Mesendoderm (in vitro differentiated cells): ENCODE results near the gene BCAS2. TPM values are rescaled to one million over a fixed set of nuclear protein-coding genes. Genes with fewer than 3 reads are reported as not detected.

Experiments
- DNase-seq: peaks from one replicate; pipeline ENCODE4 v3.0.0; 2013
- H2AK5ac ChIP-seq: 2 replicates; pipeline ENCODE4 v1.6.1; 2013; ENCODE audit warnings: low read length, inconsistent platforms
- H2BK120ac ChIP-seq: 2 replicates; pipeline ENCODE4 v1.6.1; 2013; ENCODE audit warnings: low read depth, mild to moderate bottlenecking, low read length, moderate library complexity, mixed read lengths
- H2BK15ac ChIP-seq: replicated peaks from 2 replicates; pipeline ENCODE4 v1.6.1; 2013; ENCODE audit warnings: low read depth, mild to moderate bottlenecking, moderate library complexity
- H2BK5ac ChIP-seq: 2 replicates; pipeline ENCODE4 v1.6.1; 2013; ENCODE audit warnings: low read length, inconsistent platforms
- H3K18ac ChIP-seq: 2 replicates; pipeline ENCODE4 v1.6.1; 2013; ENCODE audit warnings: mild to moderate bottlenecking, low read length, mixed read lengths
- H3K23ac ChIP-seq: one replicate; pipeline ENCODE4 v1.6.1; 2013; ENCODE audit warnings: low read length
- H3K27ac ChIP-seq: 2 replicates; pipeline ENCODE4 v1.5.1; 2013; ENCODE audit warnings: low read depth, mild to moderate bottlenecking, inconsistent platforms, low read length, moderate library complexity
- H3K27me3 ChIP-seq: 2 replicates; pipeline ENCODE4 v1.6.1; 2013; ENCODE audit warnings: low read length, control low read depth, mild to moderate bottlenecking, inconsistent platforms; ENCODE audit not compliant: insufficient read depth, poor library complexity
- H3K36me3 ChIP-seq: 2 replicates; pipeline ENCODE4 v1.6.1; 2013; ENCODE audit warnings: low read length, inconsistent platforms; ENCODE audit not compliant: control insufficient read depth, insufficient read depth
- H3K4ac ChIP-seq: one replicate; pipeline ENCODE4 v1.6.1; 2013; ENCODE audit warnings: low read depth, mild to moderate bottlenecking, low read length, moderate library complexity
- H3K4me1 ChIP-seq: 2 replicates; pipeline ENCODE4 v1.6.1; 2013; ENCODE audit warnings: low read depth, low read length, inconsistent platforms; ENCODE audit not compliant: control insufficient read depth
- H3K4me2 ChIP-seq: 2 replicates; pipeline ENCODE4 v1.6.1; 2013; ENCODE audit warnings: low read length
- H3K4me3 ChIP-seq: 2 replicates; pipeline ENCODE4 v1.5.1; 2013; ENCODE audit warnings: mild to moderate bottlenecking, low read length
- H3K56ac ChIP-seq: one replicate; pipeline ENCODE4 v1.6.1; 2013; ENCODE audit warnings: low read length
- H3K79me1 ChIP-seq: 2 replicates; pipeline ENCODE4 v1.6.1; 2013; ENCODE audit warnings: low read length, inconsistent platforms
- H3K79me2 ChIP-seq: 2 replicates; pipeline ENCODE4 v1.6.1; 2013; ENCODE audit warnings: mild to moderate bottlenecking, low read length; ENCODE audit not compliant: control insufficient read depth, insufficient read depth
- H3K9ac ChIP-seq: 2 replicates; pipeline ENCODE4 v1.6.1; 2013; ENCODE audit warnings: low read length, inconsistent platforms
- H4K5ac ChIP-seq: one replicate; pipeline ENCODE4 v1.6.1; 2013; ENCODE audit warnings: low read length
- H4K8ac ChIP-seq: one replicate; pipeline ENCODE4 v1.6.1; 2013; ENCODE audit warnings: low read depth, mild to moderate bottlenecking, control low read depth, low read length, moderate library complexity
- WGBS: extraction: QIAGEN DNeasy Blood & Tissue Kit; methylation state at CpG from one replicate; pipeline ENCODE4 v1.1.7; 2013; ENCODE audit warnings: low lambda C conversion rate, missing lambda C conversion rate; ENCODE audit not compliant: insufficient coverage; ENCODE audit errors: extremely low coverage; 5-methylcytosine and 5-hydroxymethylcytosine counted together
- polyA plus RNA-seq, 2 experiments: library from polyadenylated mRNA; stranded (reverse); fragments of 200-250 nt; gene quantifications; one replicate each; pipeline ENCODE4 v1.2.3, GENCODE V29; 2013

The BCAS2 gene
- polyA plus RNA-seq (2013, experiment 1 of 2) = 89.5 TPM
- polyA plus RNA-seq (2013, experiment 2 of 2) = 89.2 TPM

DNA sequence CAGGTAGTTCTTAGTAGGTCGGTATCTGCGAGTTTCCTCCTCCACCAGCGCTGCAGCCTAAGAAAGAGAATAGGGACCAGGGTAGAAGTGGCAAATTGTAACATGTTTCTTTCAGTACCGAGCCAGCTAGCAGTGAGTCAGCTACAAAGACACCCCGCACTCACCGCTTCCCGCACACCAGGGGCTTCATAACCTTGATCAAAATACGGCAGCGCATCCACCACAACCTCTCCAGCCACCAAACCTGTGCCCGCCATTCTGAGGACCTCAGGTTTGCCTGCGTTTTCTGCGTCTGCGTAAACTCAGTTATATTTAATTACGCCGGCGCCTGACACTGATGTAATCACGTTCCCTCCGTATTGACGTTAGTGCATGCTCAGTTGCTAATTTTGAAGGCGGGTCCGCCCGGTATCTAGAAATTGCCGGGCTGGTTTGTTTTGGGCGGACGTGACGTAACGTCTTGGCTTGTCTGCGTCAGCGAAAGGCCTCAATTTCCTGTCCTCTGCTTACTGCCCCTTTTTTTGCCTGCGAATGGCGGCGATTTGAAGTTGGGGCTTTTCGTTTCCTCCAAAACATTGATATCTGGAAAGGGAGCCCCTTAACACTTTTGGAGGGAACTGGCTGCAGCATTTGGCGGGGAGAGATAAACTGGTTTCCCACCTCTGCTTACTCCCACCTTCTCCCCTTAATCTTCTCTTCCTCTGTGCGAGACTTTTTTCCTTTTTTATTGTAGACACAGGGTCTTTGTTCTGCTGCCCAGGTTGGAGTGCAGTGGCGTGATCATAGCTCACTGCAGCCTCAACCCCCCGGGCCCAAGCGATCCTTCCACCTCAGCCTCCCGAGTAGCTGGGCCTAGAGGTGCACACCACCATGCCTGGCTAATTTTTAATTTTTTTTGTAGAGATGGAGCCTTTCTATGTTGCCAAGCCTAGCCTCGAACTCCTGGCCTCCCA lies at the start of gene BCAS2:
Gene BCAS2, minus strand, starts transcription at position 281 of the 953 bp plus-strand sequence. Its CDS starts 24 bp downstream, at position 257.
- Histone ChIP-seq H3K4me2 (peak within 1 kb of the TSS; percentile 65), H3K27me3 (no peaks in the 10 kb centered on the region), H3K23ac (no peak within 1 kb of the TSS), H2BK5ac (no peak within 1 kb of the TSS), H3K79me1 (no peaks in the 10 kb centered on the region), H3K56ac (peak within 1 kb of the TSS; percentile 91), H3K4me1 (no peaks in the 10 kb centered on the region), H2BK15ac (no peak within 1 kb of the TSS), H3K79me2 (peaks cover 4% of the 10 kb centered on the region), H3K9ac (peak within 1 kb of the TSS; percentile 87), H3K36me3 (no peaks in the 10 kb centered on the region), H4K5ac (peak within 1 kb of the TSS; percentile 94), H4K8ac (peak within 1 kb of the TSS; percentile 78), H3K27ac (no peak within 1 kb of the TSS), H3K18ac (peak within 1 kb of the TSS; percentile 78), H2AK5ac (no peak within 1 kb of the TSS), H2BK120ac (no peak within 1 kb of the TSS), H3K4me3 (peak within 1 kb of the TSS; percentile 86), H3K4ac (no peak within 1 kb of the TSS)
- DNase-seq = peak; percentile 98
- no CpG with 5 or more reads among the region's 40 CpGs for WGBS

DNA sequence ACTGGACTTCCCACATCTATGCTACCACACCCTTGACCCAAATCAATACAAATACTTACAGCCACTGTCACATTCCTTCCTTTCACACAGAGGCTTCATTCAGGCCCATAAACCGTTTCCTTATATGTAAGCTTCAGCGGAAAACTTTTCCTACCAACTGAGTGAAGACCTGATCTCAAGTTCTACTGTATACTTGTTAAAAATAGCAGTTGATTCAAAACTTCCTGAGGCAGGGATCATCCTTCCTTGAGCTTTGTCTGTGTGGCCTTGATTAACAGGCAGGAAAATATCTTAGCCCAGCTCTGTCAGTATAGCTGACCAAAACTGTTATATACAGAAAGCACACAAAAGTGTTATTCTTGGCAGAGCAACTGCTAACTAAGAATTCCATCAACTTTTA lies 45.7 kb upstream of the BCAS2 start:
- Histone ChIP-seq H3K18ac (no peak overlapping the region), H2BK5ac (no peak overlapping the region), H2BK120ac (no peak overlapping the region), H3K27me3 (no peaks in the 10 kb centered on the region), H4K5ac (no peak overlapping the region), H2AK5ac (no peak overlapping the region), H3K56ac (no peak overlapping the region), H3K4me3 (no peak overlapping the region), H4K8ac (no peak overlapping the region), H3K79me1 (no peaks in the 10 kb centered on the region), H3K9ac (no peak overlapping the region), H3K4me1 (no peaks in the 10 kb centered on the region), H2BK15ac (no peak overlapping the region), H3K27ac (no peak overlapping the region), H3K4ac (no peak overlapping the region), H3K23ac (no peak overlapping the region), H3K79me2 (no peaks in the 10 kb centered on the region), H3K4me2 (no peak overlapping the region), H3K36me3 (no peaks in the 10 kb centered on the region)
- WGBS = no CpG with 5 or more reads among the region's 2 CpGs
- no peak for DNase-seq

DNA sequence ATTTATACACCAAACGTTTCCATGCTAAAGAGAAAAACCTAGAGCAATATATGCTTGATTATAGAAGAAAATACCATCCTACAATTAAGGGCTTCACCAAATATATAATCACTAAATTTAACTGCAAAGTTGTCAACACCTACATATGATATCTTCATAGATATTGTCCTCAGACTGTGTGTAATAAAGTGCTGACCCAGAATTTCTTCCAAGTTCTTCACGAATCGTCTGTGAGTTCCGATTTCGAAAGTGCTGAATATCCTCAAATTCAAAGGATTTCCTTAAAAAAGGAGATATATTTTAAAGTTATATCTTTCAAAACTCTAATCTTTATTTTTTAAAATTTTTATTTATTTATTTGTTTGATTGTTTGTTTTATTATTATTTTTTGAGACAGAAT lies 41.9 kb upstream of the BCAS2 start:
- Histone ChIP-seq H3K56ac (no peak overlapping the region), H3K27me3 (no peaks in the 10 kb centered on the region), H3K4ac (no peak overlapping the region), H3K79me1 (no peaks in the 10 kb centered on the region), H3K18ac (no peak overlapping the region), H2BK120ac (no peak overlapping the region), H3K79me2 (no peaks in the 10 kb centered on the region), H3K27ac (no peak overlapping the region), H2AK5ac (no peak overlapping the region), H2BK5ac (no peak overlapping the region), H3K4me2 (no peak overlapping the region), H3K36me3 (no peaks in the 10 kb centered on the region), H3K9ac (no peak overlapping the region), H2BK15ac (no peak overlapping the region), H3K23ac (no peak overlapping the region), H4K5ac (no peak overlapping the region), H3K4me3 (no peak overlapping the region), H3K4me1 (no peaks in the 10 kb centered on the region), H4K8ac (no peak overlapping the region)
- no CpG with 5 or more reads among the region's 5 CpGs for WGBS
- DNase-seq = no peak

DNA sequence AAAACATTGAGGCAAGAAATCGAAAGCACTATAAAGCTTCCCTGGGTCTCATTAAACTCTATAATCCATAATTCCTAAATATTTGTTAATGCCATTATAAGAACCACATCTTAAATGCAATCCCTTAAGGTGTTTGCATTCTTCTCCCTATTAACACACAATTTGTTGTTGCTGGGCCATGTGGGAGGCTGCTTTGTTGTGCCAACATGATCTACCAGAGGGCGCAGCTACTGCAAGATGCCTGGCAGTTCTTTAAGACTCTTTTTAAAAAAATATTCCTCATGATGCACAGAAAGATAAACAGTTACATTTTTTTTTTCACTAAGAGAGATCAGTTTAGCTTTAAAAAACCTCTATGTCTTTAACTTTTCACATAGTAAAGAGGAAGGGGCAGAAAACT lies 39.0 kb upstream of the BCAS2 start:
- H3K36me3 ChIP-seq = no peaks in the 10 kb centered on the region
- no peak overlapping the region for H4K8ac ChIP-seq
- no peak overlapping the region for H3K9ac ChIP-seq
- H4K5ac ChIP-seq = no peak overlapping the region
- H3K27me3 ChIP-seq = no peaks in the 10 kb centered on the region
- H3K79me2 ChIP-seq = no peaks in the 10 kb centered on the region
- no peaks in the 10 kb centered on the region for H3K79me1 ChIP-seq
- H3K27ac ChIP-seq = no peak overlapping the region
- H2AK5ac ChIP-seq = no peak overlapping the region
- no peak overlapping the region for H2BK120ac ChIP-seq
- H3K56ac ChIP-seq = no peak overlapping the region
- no peak overlapping the region for H3K4me2 ChIP-seq
- no peak overlapping the region for H2BK5ac ChIP-seq
- no peaks in the 10 kb centered on the region for H3K4me1 ChIP-seq
- no peak overlapping the region for H3K23ac ChIP-seq
- H3K4ac ChIP-seq = no peak overlapping the region
- WGBS = no CpG with 5 or more reads among the region's 2 CpGs
- no peak overlapping the region for H3K18ac ChIP-seq
- no peak overlapping the region for H3K4me3 ChIP-seq
- H2BK15ac ChIP-seq = no peak overlapping the region
- DNase-seq = no peak

DNA sequence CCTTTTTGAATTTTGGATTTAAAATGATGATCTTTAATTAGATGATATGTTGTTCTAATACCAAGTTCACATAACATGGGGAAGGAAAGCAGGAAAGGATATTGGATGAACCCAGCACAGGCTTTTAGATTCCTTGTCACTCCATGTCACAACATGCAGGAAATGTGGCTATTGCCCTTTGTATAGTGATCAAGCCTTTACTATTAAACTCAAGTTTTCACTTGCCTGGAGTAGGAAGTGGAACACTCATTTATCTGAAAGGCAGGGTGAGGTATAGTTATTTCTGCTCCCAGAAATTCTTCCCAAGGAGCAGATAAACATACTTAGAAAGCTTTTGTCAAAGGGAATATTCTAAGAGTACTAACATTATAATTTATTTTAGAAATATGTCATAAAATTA lies 37.2 kb upstream of the BCAS2 start:
- DNase-seq = no peak
- H3K36me3 ChIP-seq = no peaks in the 10 kb centered on the region
- no peak overlapping the region for H3K56ac ChIP-seq
- no peak overlapping the region for H3K9ac ChIP-seq
- no peak overlapping the region for H2BK5ac ChIP-seq
- no peak overlapping the region for H3K23ac ChIP-seq
- H2BK15ac ChIP-seq = no peak overlapping the region
- H3K4me3 ChIP-seq = no peak overlapping the region
- H3K4ac ChIP-seq = no peak overlapping the region
- no peaks in the 10 kb centered on the region for H3K79me1 ChIP-seq
- H4K5ac ChIP-seq = no peak overlapping the region
- no peak overlapping the region for H3K4me2 ChIP-seq
- no peaks in the 10 kb centered on the region for H3K27me3 ChIP-seq
- no peak overlapping the region for H2BK120ac ChIP-seq
- H3K18ac ChIP-seq = no peak overlapping the region
- H3K27ac ChIP-seq = no peak overlapping the region
- H2AK5ac ChIP-seq = no peak overlapping the region
- H3K4me1 ChIP-seq = no peaks in the 10 kb centered on the region
- H3K79me2 ChIP-seq = no peaks in the 10 kb centered on the region
- no peak overlapping the region for H4K8ac ChIP-seq
